ENCODE measurements around the gene C1QBP.
"Not testable (repeated sequence)": the region's sequence is repeated elsewhere in the genome, so short reads cannot be mapped to it uniquely, and the experiment has no call there.

The C1QBP gene

GRCh38 chr17:5434984-5435383, 4.0 kb downstream of the C1QBP start:
- peaks cover 35% of the 10 kb centered on the region for H3K79me2 ChIP-seq (ENCODE audit: insufficient read depth, low read length)
- no peaks in the 10 kb centered on the region for H3K27me3 ChIP-seq (ENCODE audit: low read length)
- no peak overlapping the region for H3K4me2 ChIP-seq (ENCODE audit: low read depth, low read length, poor library complexity, severe bottlenecking)
- peaks cover 35% of the 10 kb centered on the region for H3F3A ChIP-seq (ENCODE audit: insufficient read depth)
- H3K9ac ChIP-seq (ENCODE audit: low read length) = no peak overlapping the region
- no peaks in the 10 kb centered on the region for H3K9me2 ChIP-seq (replicated peaks; ENCODE audit: insufficient read depth, low read length)
- no peaks in the 10 kb centered on the region for H3K9me3 ChIP-seq (ENCODE audit: insufficient read depth, low read length)
- no peak overlapping the region for H3K27ac ChIP-seq (ENCODE audit: low read depth, low read length)
- no peaks in the 10 kb centered on the region for H4K20me1 ChIP-seq (ENCODE audit: low read depth, low read length)
- H3K4me3 ChIP-seq (ENCODE audit: insufficient read depth, low read length, poor library complexity, severe bottlenecking) = no peak overlapping the region
- no peak for TF ChIP-seq CTCF (IDR thresholded peaks at IDR 0.05; ENCODE audit: insufficient read depth, low read length, poor library complexity, severe bottlenecking)
- H2AFZ ChIP-seq (ENCODE audit: low read depth, low read length, severe bottlenecking) = no peak overlapping the region
- peaks cover 17% of the 10 kb centered on the region for H3K36me3 ChIP-seq (ENCODE audit: low read length)

- Histone ChIP-seq H3K9ac (ENCODE audit: low read length) (no peak overlapping the region), H3K36me3 (ENCODE audit: low read length) (peaks cover 25% of the 10 kb centered on the region), H3K27me3 (ENCODE audit: low read length) (no peaks in the 10 kb centered on the region), H3K4me2 (ENCODE audit: low read depth, low read length, poor library complexity, severe bottlenecking) (no peak overlapping the region), H3K9me3 (ENCODE audit: insufficient read depth, low read length) (no peaks in the 10 kb centered on the region), H4K20me1 (ENCODE audit: low read depth, low read length) (no peaks in the 10 kb centered on the region), H3K27ac (ENCODE audit: low read depth, low read length) (no peak overlapping the region), H3K4me3 (ENCODE audit: insufficient read depth, low read length, poor library complexity, severe bottlenecking) (no peak overlapping the region), H3F3A (ENCODE audit: insufficient read depth) (peaks cover 35% of the 10 kb centered on the region), H2AFZ (ENCODE audit: low read depth, low read length, severe bottlenecking) (no peak overlapping the region), H3K79me2 (ENCODE audit: insufficient read depth, low read length) (peaks cover 16% of the 10 kb centered on the region), H3K9me2 (replicated peaks; ENCODE audit: insufficient read depth, low read length) (no peaks in the 10 kb centered on the region)
- TF ChIP-seq CTCF (IDR thresholded peaks at IDR 0.05; ENCODE audit: insufficient read depth, low read length, poor library complexity, severe bottlenecking) = no peak
- TF ChIP-seq EZH2phosphoT487 (conservative IDR thresholded peaks at IDR 0.05; ENCODE audit: low read length) = no peak
Observed at GRCh38 chr17:5431949-5432556, 6.9 kb downstream of the C1QBP start.

GRCh38 chr17:5431234-5431633, 7.7 kb downstream of the C1QBP start:
- H3K27me3 ChIP-seq (ENCODE audit: low read length); H3K4me3 ChIP-seq (ENCODE audit: insufficient read depth, low read length, poor library complexity, severe bottlenecking): not testable (repeated sequence)
- peaks cover 25% of the 10 kb centered on the region for H3K36me3 ChIP-seq (ENCODE audit: low read length)

GRCh38 chr17:5430413-5430999, 8.4 kb downstream of the C1QBP start:
- no peaks in the 10 kb centered on the region for H3K9me2 ChIP-seq (replicated peaks; ENCODE audit: insufficient read depth, low read length)
- H3K9ac ChIP-seq (ENCODE audit: low read length) = no peak overlapping the region

More at GRCh38 chr17:5431234-5431633, 7.7 kb downstream of the C1QBP start:
- H3K9me2 ChIP-seq (replicated peaks; ENCODE audit: insufficient read depth, low read length); H3K79me2 ChIP-seq (ENCODE audit: insufficient read depth, low read length); H2AFZ ChIP-seq (ENCODE audit: low read depth, low read length, severe bottlenecking); H3K27ac ChIP-seq (ENCODE audit: low read depth, low read length); H3K4me2 ChIP-seq (ENCODE audit: low read depth, low read length, poor library complexity, severe bottlenecking); H3K9me3 ChIP-seq (ENCODE audit: insufficient read depth, low read length); H4K20me1 ChIP-seq (ENCODE audit: low read depth, low read length); H3K9ac ChIP-seq (ENCODE audit: low read length): not testable (repeated sequence)
- peaks cover 31% of the 10 kb centered on the region for H3F3A ChIP-seq (ENCODE audit: insufficient read depth)

More at GRCh38 chr17:5430413-5430999, 8.4 kb downstream of the C1QBP start:
- TF ChIP-seq EZH2phosphoT487 (conservative IDR thresholded peaks at IDR 0.05; ENCODE audit: low read length) = no peak
- TF ChIP-seq CTCF (IDR thresholded peaks at IDR 0.05; ENCODE audit: insufficient read depth, low read length, poor library complexity, severe bottlenecking) = no peak
- peaks cover 29% of the 10 kb centered on the region for H3F3A ChIP-seq (ENCODE audit: insufficient read depth)
- no peak overlapping the region for H3K27ac ChIP-seq (ENCODE audit: low read depth, low read length)
- H3K4me3 ChIP-seq (ENCODE audit: insufficient read depth, low read length, poor library complexity, severe bottlenecking) = no peak overlapping the region
- peaks cover 25% of the 10 kb centered on the region for H3K36me3 ChIP-seq (ENCODE audit: low read length)
- H3K4me2 ChIP-seq (ENCODE audit: low read depth, low read length, poor library complexity, severe bottlenecking) = no peak overlapping the region
- H4K20me1 ChIP-seq (ENCODE audit: low read depth, low read length) = no peaks in the 10 kb centered on the region
- no peak overlapping the region for H2AFZ ChIP-seq (ENCODE audit: low read depth, low read length, severe bottlenecking)
- H3K79me2 ChIP-seq (ENCODE audit: insufficient read depth, low read length) = 0 out of 2 replicates have a peak, but pooled peaks cover 3% of the 10 kb centered on the region
- no peaks in the 10 kb centered on the region for H3K9me3 ChIP-seq (ENCODE audit: insufficient read depth, low read length)
- no peaks in the 10 kb centered on the region for H3K27me3 ChIP-seq (ENCODE audit: low read length)
